ENCODE results near the gene GRIA4. TPM values are rescaled to one million over a fixed set of nuclear protein-coding genes. Genes with fewer than 3 reads are reported as not detected.

GRIA4 gene
- total RNA-seq, 6 donors from 2014 or later, result not detected

DNA sequence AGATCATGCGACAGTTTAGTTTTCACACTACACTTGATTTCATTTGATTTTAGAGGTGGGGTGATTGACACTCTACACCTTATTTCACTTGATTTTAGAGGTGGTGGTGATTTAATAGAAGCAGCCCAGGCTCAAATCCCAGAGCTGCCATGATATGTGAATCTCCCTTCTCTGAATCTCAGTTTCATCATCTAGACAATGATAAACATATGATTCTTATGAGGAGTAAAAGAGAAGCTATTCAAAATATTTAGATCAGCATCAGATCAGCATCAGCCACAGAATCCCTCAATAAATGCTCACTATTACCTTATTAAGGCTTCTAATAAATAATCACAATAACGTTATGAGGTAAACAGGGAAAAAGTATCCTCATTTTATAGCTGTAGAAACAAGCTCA is 313.4 kb downstream of the GRIA4 start:
- ATAC-seq (ENCODE audit: low FRiP score in 2 of 2) (no peak), DNase-seq (no peak)
- no peak overlapping the region for H3K4me3 ChIP-seq
- no peaks in the 10 kb centered on the region for H3K4me1 ChIP-seq
- TF ChIP-seq POLR2AphosphoS5 (IDR thresholded peaks at IDR 0.05), result no peak
- TF ChIP-seq, protein P1, sequence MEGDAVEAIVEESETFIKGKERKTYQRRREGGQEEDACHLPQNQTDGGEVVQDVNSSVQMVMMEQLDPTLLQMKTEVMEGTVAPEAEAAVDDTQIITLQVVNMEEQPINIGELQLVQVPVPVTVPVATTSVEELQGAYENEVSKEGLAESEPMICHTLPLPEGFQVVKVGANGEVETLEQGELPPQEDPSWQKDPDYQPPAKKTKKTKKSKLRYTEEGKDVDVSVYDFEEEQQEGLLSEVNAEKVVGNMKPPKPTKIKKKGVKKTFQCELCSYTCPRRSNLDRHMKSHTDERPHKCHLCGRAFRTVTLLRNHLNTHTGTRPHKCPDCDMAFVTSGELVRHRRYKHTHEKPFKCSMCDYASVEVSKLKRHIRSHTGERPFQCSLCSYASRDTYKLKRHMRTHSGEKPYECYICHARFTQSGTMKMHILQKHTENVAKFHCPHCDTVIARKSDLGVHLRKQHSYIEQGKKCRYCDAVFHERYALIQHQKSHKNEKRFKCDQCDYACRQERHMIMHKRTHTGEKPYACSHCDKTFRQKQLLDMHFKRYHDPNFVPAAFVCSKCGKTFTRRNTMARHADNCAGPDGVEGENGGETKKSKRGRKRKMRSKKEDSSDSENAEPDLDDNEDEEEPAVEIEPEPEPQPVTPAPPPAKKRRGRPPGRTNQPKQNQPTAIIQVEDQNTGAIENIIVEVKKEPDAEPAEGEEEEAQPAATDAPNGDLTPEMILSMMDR (IDR thresholded peaks at IDR 0.05), result no peak
- no peak for TF ChIP-seq EP300 (IDR thresholded peaks at IDR 0.05)
- no peak for TF ChIP-seq POLR2A (IDR thresholded peaks at IDR 0.05)
- H3K27ac ChIP-seq, result no peak overlapping the region
- no peaks in the 10 kb centered on the region for H3K9me3 ChIP-seq
- WGBS, 2 donors, result 78 to 79% methylated on average over 2 of the region's 2 CpGs
- H3K36me3 ChIP-seq, result no peaks in the 10 kb centered on the region
- H3K27me3 ChIP-seq, result no peaks in the 10 kb centered on the region

DNA sequence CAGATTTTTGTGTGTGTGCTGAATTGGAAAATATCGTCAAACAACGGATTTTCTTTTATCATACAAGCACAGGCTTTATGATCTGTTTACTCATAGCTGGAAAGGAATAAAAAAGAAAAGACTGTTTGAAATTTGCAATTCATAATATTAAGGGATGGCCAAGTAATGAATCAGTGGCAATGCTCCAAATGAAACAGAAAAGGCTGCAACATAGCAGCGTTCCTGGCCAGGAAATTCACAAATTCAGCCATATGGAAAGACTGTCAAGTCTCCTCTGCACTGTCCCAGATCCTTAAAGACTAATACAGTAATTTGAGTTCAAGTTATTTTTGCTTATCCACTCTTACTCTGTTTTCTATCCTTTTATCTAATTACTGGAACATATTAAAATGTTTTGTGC is 313.9 kb downstream of the GRIA4 start:
- Histone ChIP-seq H3K27ac (no peak overlapping the region), H3K36me3 (no peaks in the 10 kb centered on the region), H3K9me3 (no peaks in the 10 kb centered on the region), H3K4me1 (no peaks in the 10 kb centered on the region), H3K4me3 (no peak overlapping the region), H3K27me3 (no peaks in the 10 kb centered on the region)
- ATAC-seq (ENCODE audit: low FRiP score in 2 of 2), result no peak
- 62 to 70% methylated on average over 3 of the region's 3 CpGs for WGBS, 2 donors
- DNase-seq, result no peak
- no peak for TF ChIP-seq POLR2AphosphoS5 (IDR thresholded peaks at IDR 0.05)
- no peak for TF ChIP-seq EP300 (IDR thresholded peaks at IDR 0.05)
- no peak for TF ChIP-seq POLR2A (IDR thresholded peaks at IDR 0.05)
- TF ChIP-seq, protein P1 (IDR thresholded peaks at IDR 0.05), result no peak

- H3K4me3 ChIP-seq, result no peak overlapping the region
- DNase-seq (no peak), ATAC-seq (ENCODE audit: low FRiP score in 2 of 2) (no peak)
- no peaks in the 10 kb centered on the region for H3K9me3 ChIP-seq
- H3K27me3 ChIP-seq, result no peaks in the 10 kb centered on the region
- WGBS, 2 donors, result 54 to 58% methylated on average over 3 of the region's 3 CpGs
- H3K36me3 ChIP-seq, result no peaks in the 10 kb centered on the region
- TF ChIP-seq EP300 (IDR thresholded peaks at IDR 0.05) (no peak), POLR2A (IDR thresholded peaks at IDR 0.05) (no peak), POLR2AphosphoS5 (IDR thresholded peaks at IDR 0.05) (no peak)
- TF ChIP-seq, protein P1 (IDR thresholded peaks at IDR 0.05), result no peak
- no peaks in the 10 kb centered on the region for H3K4me1 ChIP-seq
- no peak overlapping the region for H3K27ac ChIP-seq
These were observed 319.4 kb downstream of the GRIA4 start for GRCh38 chr11:105929084-105929955.

DNA sequence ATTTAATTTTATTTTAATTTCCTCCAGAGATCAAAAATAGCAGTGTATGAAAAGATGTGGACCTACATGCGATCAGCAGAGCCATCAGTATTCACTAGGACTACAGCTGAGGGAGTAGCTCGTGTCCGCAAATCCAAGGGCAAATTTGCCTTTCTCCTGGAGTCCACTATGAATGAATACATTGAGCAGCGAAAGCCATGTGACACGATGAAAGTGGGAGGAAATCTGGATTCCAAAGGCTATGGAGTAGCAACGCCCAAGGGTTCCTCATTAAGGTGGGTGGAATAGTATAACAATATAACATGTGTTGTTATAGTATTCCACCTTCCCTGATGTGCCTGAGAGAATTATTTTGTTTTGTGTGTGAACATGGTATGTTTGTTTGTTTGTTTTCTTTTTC is 323.8 kb downstream of the GRIA4 start:
- 92 to 96% methylated on average over 6 of the region's 6 CpGs for WGBS, 2 donors
- Histone ChIP-seq H3K27ac (no peak overlapping the region), H3K36me3 (no peaks in the 10 kb centered on the region), H3K9me3 (no peaks in the 10 kb centered on the region), H3K4me1 (peaks cover 0 to 16% (median 4%) of the 10 kb centered on the region in 4 donors), H3K27me3 (no peaks in the 10 kb centered on the region), H3K4me3 (no peak overlapping the region)
- ATAC-seq (ENCODE audit: low FRiP score in 2 of 2), result no peak
- TF ChIP-seq EP300 (IDR thresholded peaks at IDR 0.05), result no peak
- no peak for TF ChIP-seq POLR2A (IDR thresholded peaks at IDR 0.05)
- TF ChIP-seq POLR2AphosphoS5 (IDR thresholded peaks at IDR 0.05), result no peak
- TF ChIP-seq, protein P1 (IDR thresholded peaks at IDR 0.05), result no peak
- DNase-seq, result no peak

GRCh38 chr11:105935791-105936190 is 325.9 kb downstream of the GRIA4 start:
- H3K27me3 ChIP-seq, result no peaks in the 10 kb centered on the region

More at GRCh38 chr11:105935791-105936190, 325.9 kb downstream of the GRIA4 start:
- Histone ChIP-seq H3K27ac (no peak overlapping the region), H3K4me1 (peaks cover 0 to 16% (median 4%) of the 10 kb centered on the region in 4 donors), H3K36me3 (no peaks in the 10 kb centered on the region), H3K4me3 (no peak overlapping the region), H3K9me3 (no peaks in the 10 kb centered on the region)
- WGBS, 2 donors, result 39% methylated on average over 2 of the region's 2 CpGs
- DNase-seq (no peak), ATAC-seq (ENCODE audit: low FRiP score in 2 of 2) (no peak)
- TF ChIP-seq EP300 (IDR thresholded peaks at IDR 0.05) (peak in 1 of 4 donors; percentile 11), POLR2AphosphoS5 (IDR thresholded peaks at IDR 0.05) (peak in 1 of 2 donors; percentile 45), POLR2A (IDR thresholded peaks at IDR 0.05) (no peak)
- TF ChIP-seq, protein P1 (IDR thresholded peaks at IDR 0.05), result no peak

All from upper lobe of left lung (tissue), 6 donors.